GM19328 (cell line): Measurements from ENCODE around the gene GPATCH8.
"Not testable (repeated sequence)": the region's sequence is repeated elsewhere in the genome, so short reads cannot be mapped to it uniquely, and the experiment has no call there.

ENCODE experiments used
- ATAC-seq: cut with Tn5 transposase; IDR thresholded peaks from one replicate; pipeline ENCODE4 v1.9.1; 2021; ENCODE audit warnings: mild to moderate bottlenecking, moderate library complexity; ENCODE audit not compliant: unreplicated experiment

The GPATCH8 gene

DNA sequence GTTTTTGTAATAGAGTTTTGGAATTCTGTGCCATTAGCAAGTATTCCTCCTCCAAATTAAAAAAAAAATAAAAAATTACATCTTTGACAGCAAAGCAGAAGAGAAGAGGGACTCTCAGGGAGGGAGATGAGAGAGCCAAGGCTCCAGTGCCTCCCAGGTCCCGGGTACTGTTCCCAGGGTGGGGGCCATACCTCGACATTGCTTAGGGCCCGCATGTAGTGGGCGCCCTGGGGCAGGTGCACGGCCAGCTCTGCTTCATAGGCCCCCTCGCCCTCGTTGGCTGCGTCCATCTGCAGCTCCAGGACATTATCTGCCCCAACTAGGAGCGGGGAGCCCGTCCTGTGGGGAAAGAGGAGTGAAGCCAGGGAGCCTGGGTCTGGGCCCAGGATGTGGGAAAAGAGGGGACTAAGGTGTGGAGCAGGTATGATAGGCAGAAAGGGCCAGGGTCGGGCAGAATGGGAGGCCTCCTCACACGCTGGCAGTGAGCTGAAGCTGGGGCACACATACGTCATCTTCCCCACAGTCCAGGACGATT lies 125.0 kb downstream of the GPATCH8 start:
- ATAC-seq, result no peak

DNA sequence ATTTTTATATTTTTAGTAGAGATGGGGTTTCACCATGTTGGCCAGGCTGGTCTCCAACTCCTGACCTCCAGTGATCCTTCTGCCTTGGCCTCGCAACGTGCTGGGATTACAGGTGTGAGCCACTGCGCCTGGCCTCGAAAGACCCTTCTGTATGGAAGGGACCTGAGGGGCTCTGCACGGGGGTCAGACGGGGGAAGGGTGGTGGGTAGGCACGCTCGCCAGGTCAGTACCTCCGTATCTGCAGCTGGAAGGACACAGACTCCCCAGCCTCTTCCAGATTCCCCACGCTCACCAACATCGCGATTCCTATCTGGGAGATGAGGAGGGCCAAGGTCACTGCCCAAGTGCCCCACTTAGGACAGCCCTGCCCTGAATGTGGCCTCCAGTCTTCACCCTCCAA lies 126.4 kb downstream of the GPATCH8 start:
- no peak for ATAC-seq

- ATAC-seq, result no peak
Observed at GRCh38 chr17:44376124-44376523, 127.1 kb downstream of the GPATCH8 start.

DNA sequence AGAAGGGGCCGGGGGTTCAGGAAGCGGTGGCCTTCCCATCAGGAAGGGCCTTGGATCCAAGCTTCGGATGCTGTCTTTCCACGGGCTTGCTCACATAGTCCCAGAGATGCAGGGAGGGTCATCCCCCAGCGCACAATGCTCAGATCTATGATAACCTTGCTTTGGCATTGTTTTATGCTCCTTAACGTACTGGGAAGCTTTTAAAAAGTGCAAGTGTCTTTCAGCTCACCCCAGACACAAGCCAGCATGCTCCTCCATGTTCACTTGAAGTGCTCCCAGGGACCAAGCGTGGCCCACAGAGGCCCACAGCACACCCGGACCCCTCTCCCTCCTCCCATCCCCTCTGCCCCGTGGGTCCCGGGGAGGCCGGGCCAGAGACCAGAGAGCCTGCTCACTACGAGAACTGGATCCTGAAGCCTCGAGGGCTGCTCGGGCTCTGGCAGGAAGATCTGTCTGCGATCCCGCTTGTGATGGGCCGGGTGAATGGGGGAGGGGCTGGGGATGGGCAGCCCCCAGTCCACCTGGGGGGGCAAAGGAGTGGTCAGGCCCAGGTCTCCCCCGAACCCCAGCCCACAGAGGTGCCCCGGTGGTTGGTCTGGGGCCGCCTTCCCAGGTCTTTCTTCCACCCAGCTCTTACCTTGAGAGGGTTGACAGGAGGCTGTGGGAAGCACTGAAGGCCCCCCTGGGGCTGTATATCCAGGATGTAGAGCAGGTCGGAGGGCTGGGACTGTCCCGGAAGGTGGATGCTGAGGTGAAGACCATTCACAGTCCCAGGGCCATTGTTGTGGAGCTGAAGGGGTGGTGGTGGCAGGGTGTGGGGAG lies 127.8 kb downstream of the GPATCH8 start:
- ATAC-seq, result no peak

DNA sequence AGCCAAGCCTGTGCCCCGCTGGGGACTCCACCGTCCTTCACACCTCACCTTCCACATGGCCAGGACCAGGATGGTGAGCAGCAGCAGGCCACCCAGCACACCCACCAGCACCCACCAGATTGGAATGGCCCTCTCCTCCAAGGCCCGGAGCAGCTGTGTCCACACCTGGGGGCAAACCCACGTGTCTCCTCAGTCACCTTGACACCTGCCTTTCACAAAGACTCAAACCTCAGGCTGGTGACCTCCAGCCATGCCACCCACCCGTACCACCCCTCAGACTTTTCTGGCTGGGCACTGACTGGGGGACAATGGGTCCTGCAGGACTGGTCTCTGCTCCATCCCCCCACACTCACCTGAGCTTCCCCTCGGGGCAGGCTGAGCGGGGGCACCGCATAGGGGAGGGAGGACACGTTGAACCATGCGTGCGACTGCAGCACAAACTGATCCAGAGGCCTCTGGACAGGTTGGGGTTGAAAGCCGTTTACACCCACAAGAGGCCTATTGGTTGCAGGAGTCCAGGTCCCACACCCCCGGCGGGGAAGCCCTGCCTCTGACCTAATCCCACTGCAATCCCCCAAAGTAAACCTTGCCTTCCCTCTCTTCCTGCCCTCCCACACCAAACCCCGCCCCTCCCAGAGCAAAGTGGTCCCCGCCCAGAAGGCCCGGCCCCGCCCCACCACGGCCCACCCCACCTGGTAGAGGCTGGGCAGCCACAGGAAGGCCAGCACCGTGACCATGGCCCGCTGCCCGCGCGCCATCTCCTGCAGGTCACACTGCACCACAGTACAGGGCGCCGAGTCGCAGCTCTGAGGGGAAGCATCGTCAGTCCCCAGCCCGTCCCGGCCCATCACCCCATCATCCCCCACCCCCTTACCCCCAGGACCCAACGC lies 128.7 kb downstream of the GPATCH8 start:
- ATAC-seq, result no peak

GRCh38 chr17:44372036-44372435 lies 131.2 kb downstream of the GPATCH8 start:
- ATAC-seq, result no peak

- not testable (repeated sequence) for ATAC-seq
Observed at GRCh38 chr17:44369414-44370023, 133.7 kb downstream of the GPATCH8 start.

GRCh38 chr17:44368391-44369243 lies 134.6 kb downstream of the GPATCH8 start:
- ATAC-seq, result not testable (repeated sequence)

- no peak for ATAC-seq
Observed at GRCh38 chr17:44367231-44367979, 135.8 kb downstream of the GPATCH8 start.

DNA sequence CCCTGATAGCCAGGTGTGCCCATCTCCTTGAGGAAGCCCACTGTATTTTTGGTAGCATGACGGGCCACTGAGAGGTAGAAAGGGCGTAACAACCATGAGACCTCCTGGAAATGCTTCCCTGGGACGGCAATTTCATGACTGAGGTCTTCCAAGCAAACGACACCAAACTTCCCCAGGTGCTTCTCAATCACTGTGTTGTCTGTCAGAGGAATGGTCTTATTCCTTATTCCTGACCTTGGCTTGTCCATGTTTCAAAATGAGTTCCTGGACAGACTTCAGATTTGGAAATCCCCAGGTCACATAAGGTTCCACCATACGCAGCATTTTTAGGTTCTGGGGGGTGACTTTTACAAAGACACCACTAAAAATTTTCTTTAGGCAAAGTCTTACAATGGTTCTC lies 138.2 kb downstream of the GPATCH8 start:
- not testable (repeated sequence) for ATAC-seq

GRCh38 chr17:44363613-44364159 lies 139.5 kb downstream of the GPATCH8 start, which contains the start of gene FAM171A2:
Gene FAM171A2, minus strand, starts transcription at chr17:44363853. Its CDS starts 139 bp downstream, at chr17:44363714.
- ATAC-seq, result no peak

DNA sequence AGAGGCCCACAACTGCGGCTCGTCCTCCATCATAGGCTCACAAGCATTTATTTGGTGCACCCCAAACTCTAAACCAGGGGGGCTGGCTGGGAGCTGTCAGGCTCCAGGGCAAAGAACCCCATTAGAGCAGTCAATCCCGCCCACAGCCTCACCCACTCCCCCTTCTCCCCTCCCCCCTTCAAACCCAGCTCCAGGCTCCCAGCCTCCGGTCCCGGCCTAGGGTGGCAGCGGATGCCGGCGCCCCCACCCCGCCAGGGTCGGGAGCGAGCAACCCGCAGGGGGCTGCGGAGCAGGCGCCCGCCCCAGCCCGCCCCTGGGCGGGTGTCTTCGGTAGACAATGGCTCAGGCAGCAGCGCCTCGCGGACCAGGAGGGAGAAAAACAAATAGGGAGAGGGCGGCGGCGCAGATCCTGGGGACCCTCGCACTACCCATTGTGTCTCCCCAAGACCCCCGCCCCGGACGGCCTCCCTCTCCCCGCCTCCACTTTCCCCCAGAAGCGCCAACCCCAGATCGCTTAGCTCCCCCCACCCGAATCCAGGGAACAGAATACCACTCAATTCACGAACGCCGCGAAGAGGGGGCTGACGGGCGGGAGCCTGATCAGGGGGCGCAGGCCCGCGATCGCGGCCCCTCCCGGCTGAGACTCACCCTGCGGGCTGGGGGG lies 140.1 kb downstream of the GPATCH8 start:
- ATAC-seq, result no peak

DNA sequence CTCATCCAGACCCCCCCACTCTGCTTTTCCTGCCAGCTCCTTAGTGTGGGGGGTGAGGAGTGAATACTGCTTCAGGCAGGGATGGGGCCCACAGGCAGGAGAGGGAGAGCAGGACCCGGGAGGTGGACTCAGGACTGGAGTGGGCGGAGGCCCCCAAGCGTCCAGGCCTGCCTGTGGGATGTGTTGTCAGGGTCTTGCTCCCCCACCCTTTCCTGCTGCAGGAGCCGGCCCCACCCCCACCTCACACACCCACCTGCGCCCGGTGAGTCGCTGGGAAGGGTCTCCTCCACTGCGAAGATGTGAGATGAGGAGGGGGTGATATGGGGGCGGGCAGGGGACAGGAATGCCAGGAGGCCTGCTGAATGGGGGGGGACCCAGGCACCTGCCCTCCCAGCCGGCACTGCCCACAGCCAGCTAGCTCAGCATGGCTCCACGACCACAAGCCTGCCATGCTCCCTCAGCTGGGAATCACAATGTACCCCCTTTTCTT lies 140.7 kb downstream of the GPATCH8 start:
- no peak for ATAC-seq

DNA sequence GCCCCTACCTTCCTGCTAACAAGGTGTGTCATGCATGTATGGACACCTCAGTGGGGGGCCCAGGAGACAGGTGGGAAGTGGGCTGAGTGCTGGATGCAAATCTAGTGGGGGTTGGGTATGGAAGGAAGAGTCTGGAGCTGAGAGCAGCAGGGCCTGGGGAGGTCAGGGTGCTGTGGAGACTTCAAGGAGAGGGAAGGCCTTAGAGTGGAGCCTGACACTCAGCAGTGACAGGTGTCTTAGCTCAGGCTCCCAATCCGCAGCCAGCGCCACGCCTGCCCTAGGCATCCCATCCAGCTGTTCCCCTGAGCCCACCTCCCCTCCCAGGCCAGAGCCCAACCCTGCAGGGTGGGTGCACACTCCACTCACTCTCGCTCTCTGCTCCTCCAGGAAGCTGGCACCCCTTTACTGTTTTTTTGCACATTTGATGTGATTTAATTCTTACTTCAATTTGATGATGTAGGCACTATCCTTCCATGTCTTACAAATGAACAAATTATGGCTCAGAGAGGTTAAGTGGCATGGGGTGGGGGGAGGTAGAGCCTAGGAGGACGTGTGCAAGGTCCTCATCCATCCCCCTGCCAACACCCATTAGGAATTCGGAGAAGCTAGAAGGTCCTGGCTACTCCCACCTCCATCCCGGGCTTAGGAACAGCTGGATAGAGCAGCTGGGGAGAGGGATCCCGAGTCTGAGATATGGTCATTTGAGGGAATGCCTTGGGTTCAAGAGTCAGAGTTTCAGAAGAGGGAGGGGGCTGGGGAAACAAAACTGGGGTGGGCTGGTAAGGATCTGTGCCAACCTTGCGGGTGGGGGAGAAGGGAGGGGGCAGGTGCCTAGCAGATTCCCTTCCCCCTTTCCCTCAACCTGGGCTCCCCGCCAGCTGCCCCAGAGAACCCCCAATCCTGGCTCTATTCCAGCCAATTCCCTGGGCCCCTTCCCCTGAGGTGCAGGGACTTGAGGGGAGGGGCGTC lies 141.6 kb downstream of the GPATCH8 start:
- no peak for ATAC-seq

GRCh38 chr17:44360826-44361225 lies 142.4 kb downstream of the GPATCH8 start:
- ATAC-seq, result no peak

DNA sequence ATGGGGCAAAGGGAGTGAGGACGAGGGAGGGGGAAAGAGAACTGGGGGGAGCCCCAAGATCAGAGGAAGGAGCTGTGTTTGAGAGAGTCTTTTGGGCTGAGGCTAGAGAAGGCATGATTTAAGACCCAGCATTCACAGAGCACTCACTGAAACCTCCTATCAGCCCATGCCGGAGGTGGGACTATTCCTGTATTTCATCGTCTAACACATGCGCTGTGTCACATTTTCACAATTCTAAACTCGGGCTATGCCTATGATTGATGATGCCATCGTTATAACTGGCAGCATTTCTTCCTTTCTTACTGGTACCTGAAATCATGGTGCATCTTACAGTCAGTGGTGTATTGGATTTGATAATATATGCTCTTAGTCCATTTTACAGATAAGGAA lies 143.1 kb downstream of the GPATCH8 start:
- ATAC-seq, result no peak

GRCh38 chr17:44359458-44360143 lies 143.6 kb downstream of the GPATCH8 start:
- no peak for ATAC-seq
